ENCODE results near the gene PRKCH.

Gene PRKCH

DNA sequence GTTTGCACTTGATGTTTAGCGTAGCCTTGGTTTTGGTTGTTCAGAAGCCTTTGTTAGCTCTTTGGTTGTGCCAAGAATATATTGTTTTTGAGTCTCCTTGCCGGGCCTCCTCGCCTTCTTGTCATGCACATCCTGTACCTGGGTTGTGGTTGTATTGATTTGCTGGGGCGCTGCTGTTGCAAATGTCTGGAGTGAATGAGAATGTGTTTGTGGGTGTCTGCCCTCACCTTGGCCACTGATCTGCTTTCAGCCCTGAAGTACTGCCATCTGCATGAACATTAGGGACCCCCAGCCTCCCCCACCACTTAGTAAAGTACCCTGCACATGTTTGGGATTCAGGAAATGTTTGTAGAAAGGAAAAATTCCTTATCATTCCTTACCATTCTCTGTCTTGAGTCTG, 16.5 kb downstream of the PRKCH start:
- DNase-seq (ENCODE audit: low spot score): no peak

DNA sequence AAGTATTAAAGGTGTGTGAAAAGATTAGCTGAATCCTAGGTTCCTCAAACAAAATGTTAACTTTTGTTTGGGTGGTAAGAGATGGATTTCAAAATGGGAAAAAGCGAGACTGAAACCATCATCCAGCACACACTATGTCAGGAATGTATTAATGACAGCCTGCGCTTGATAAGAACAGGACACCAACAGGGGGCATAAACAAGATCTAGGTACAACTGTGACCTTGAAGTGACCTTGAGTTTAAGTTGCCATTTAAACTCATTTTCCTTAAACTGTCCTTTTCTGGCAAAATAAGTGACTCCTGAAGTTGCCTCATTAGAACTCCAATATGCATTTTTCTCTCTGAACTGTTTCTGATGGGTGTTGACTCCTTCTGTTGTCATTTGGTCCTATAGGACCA, 17.1 kb downstream of the PRKCH start:
- no peak for DNase-seq (ENCODE audit: low spot score)

DNA sequence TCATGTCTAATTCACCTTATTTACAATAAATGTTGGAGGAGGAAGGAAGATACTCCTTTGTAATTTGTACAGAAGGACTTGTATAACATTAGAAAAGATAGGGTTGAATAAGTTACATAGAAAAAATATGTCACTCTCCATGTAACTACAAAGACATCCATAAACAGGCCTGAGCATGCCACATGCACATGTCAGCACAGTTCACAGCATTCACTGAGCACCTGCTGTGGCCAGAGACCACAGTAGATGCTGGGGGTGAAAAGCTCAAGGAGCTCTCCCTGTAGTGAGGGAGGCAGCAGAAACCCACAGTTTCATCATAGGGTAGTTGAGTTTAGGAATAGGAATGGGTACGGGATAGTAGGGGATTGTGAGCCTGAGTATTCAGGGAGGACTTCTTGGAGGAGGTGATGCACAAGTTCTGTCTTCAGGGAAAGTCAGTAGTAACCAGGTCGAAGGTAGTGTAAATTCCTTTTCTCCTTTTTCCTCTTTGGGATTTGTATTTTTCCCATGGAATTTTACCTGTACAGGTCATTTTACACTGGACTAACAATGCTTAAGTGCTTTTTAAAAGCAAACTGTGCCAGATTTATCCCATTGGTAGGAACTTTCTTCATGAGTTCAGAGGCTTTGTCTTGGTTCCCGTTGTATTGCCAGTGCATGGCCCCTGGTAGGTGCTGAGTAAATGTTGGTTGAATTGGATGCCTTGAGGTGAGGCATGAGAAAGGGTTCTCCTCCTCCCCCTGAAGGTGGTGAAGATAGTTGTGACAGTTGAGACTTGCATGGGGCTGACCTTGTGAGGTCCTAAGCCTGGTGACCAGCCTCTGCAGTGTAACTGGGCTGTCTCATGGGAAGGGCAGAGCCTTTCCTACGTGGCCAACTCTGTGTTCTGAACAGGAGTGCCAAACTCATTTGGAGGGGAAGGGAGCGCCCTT, 20.2 kb downstream of the PRKCH start:
- no peak for DNase-seq (ENCODE audit: low spot score)

DNA sequence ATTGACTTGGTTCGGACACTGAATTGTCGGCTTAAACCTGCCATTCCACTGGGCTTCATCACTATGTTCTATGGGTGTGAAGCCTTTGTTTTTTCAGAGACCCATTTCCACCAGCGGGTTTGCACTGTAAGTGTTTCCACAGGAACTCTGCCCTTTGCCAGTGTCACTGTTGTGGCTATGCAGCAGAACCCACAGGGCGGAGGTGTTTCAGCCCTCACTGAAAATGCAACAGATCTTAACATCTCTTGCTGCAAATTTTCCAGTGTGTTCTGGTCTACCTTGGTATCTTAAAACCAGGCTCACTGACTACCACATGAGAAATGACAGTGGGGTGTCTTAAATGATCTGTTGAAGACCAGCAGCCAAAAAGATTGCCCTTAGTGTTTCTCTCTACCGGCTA, 21.1 kb downstream of the PRKCH start:
- DNase-seq (ENCODE audit: low spot score): no peak

DNA sequence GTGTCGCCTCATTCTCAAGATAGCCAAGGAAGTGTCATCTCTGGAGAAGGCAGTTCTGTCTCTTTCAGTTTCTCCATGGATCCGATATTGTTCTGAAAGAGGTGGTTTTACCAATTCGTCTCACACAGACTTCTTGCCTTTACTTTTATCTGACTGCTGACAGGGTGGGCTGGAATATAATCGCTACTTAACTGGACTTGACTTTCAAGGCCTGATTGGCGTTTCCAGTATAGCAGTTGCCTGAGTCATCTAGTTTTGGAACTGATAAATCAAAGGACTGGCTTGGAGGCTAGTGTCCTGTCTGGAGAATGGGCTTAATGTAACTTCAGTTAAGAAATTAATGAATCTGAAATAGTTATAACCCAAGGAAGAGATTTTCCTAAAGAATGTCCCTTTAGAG, 21.6 kb downstream of the PRKCH start:
- no peak for DNase-seq (ENCODE audit: low spot score)

DNA sequence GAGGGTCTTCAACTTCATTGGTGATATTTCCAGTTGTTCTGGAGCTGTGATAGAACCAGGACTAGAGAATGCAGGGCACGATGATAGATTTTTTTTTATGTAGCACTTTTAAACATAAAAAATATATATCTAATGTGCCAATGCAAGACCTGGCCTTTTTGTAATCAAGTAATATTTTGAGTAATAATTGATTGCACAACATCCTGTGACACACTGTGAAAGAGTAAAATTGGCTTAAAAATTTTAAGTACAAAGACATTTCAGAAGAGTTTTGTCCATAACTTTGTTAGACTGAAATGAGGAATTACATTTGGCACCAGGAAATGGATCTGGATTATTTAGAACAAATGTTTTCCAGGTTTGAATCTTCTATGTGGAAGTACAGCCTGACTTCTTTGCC, 22.1 kb downstream of the PRKCH start:
- DNase-seq (ENCODE audit: low spot score): no peak

DNA sequence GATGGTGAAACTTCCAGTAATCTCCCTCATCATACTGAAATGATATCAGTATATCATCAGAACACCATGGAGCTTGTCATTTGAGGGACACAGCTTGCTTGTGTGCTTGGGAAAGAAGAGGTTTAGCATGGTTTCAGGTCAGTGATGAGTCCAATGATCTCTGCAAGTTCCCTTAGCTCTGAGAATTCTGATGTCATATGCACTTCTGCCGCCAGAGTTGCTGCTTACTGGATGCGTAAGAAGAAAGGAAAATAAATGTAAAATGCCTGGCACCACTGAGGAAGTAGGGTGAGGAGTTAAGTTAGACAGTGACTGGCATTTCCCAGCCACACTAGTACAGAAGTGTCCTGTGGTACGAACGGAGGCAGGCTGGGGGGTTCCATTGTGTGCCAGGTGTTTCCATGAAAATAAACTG, 22.6 kb downstream of the PRKCH start:
- no peak for DNase-seq (ENCODE audit: low spot score)

DNA sequence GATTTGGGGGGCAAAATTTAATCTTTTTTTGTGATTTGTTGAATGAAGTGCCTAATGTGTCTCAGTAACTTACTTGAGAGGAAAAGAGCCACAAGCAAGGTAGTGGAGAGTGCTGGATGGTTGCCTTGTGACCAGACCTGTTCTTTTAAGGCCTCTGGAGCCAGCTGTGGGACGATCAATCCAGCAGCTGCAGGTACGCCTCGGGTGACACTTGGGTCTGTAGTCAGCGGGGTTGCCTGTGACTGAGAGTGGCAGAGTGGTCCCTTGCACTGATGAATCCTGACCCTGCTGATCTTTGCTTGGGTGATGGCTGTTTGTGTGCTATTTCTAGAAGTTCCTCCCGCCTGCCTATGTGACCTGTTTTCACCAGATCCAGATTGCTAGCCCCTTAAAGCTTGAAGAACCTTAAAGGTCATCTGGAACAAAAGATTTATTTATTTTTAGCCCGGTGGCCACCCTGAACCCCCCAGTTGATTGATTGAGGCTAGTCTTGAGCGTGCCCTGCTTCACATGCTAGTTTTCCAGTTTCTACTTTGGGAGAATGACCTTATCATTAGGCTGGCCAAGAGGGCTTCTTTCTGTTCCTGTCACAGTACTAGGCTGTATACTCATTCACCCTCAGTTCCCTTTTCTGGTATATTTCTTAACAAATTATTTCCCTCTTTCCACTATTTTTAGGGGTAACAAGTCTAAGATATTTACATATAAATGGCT, 23.2 kb downstream of the PRKCH start:
- DNase-seq (ENCODE audit: low spot score): no peak

DNA sequence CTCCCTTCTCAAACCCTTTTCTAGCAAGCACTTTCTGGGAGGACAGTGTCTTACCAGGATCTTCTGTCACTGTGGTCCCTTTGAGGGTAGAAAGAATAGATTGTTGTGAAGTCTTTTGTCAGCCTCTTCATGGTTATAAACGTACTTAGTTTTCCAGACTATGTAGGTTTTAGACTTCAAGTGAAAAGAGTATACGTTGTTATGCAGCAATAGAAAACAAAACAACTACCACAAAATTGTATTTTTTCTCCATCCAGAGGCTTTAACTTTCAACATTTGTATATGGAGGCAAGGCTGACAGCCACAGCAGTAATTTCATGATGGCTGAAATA, 23.7 kb downstream of the PRKCH start:
- no peak for DNase-seq (ENCODE audit: low spot score)

DNA sequence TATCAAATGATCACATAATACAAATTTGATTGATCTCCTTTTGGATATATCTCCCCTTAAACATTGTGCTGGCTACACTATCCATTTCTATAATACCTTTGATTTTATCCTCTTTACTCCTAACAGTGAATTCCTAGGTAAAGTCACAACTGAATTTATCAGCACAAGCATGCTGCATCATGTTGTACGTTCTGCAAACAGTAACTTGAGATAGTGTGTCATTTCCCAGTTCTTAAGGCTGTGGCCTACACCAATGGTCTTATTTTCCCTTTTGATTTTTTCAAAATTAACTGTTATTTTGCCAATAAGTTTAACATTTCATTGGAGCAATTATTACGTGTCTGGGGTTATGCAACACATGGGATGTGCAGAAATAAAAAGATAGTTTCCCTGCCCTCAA, 24.8 kb downstream of the PRKCH start:
- no peak for DNase-seq (ENCODE audit: low spot score)

DNA sequence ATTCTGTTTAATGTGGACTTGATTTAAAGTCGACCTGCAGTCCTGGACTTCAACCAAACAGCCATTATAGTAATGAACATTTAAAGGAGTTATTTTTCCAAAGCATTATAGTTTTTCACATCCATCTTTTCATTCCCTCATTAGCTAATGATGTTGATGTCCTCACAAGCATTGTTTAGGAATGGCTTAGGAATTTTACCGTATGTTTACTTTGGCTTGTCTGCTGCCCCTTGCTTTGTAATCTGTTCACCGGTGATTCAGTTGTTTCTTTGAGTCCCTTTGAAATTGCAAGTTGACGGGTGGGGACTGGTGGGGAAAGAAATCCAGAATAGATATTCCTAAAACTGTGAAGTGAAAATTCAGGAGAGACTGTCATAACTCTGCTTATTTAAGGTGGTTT, 25.4 kb downstream of the PRKCH start:
- DNase-seq (ENCODE audit: low spot score): no peak

DNA sequence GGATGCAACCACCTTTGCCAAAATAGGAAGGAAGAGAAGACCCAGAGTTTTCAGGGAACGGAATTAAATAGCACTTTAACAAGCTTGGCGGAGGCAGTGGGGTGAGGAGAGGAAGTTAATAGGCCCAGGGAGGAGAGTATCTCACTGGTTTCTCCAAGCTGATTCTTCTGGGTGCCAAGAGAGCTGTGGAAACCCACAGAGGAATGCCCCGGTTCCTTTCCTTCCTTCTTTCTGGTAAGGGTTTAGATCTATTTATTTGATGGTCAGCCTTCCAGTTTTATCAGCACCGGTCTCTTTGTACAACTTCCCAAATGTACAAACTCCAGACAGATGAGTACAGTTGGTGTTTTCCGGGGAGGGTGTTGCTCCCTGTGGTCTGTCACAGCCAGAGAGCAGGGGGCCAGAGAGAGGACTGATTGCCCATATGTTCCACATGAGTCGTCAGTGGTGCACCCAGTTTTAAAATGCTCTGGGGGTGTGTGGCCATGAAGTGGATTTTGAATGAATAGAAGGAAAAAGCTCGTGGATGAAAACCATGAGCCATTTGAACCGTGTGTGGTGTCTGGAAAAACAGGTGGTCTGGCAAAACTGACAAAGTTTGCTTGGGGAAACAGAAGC, 26.6 kb downstream of the PRKCH start:
- no peak for DNase-seq (ENCODE audit: low spot score)

DNA sequence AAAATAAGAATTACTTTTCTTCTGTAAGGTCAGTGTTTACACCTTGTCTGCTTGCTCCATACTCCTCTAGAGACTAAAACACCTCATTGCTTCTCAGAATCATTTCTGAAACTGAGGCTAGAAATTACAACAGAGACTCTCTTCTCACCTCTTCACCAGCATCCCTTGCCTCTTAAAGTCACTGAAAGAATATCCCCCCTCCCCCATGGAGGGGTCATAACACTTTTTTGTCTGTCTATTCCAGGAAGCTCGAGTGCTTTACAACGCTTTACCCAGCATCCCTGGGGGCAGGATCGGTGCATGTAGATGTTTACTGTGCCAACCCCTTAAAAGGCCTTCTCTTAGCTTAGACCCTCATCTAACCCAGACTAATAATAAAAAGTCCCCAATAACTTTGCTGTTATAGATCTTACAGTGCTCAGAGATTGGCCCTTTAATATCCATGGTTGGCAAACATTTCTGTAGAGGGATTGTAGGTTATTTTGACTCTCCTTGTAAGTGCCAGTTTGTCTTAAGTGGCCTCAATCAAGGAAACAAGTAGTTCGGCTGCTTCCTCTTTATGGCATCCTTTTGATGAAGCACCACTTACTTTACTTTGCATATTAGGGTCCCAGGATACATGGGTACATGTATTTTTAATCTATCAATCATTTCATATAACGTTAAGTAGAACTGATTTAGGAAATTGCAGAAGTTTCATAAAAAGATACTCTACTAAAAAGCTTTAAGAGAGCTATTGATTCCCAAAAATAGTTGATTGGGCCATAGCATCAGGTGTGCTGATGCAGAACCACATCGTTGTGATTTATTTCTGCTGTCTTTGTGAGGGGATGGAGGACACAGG, 29.3 kb downstream of the PRKCH start:
- no peak for DNase-seq (ENCODE audit: low spot score)

DNA sequence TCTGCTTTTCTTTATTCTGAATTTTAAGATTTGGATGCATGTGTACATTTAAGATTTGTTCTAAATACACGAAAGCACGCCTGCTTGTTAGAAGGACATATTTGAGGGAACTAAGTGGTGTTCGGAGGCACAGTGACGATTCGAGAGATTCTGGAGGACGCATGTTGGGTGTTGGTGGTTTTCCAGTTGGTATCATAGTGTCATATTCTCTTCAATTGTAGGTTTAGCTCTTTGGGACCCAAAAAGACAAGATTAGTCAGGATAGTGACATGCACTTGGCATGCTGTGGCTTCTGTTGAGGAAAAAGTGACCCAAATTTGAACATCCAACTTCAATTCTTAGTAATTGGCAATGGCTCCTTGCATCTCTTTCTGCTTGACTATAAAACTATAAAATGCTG, 30.1 kb downstream of the PRKCH start:
- DNase-seq (ENCODE audit: low spot score): no peak

DNA sequence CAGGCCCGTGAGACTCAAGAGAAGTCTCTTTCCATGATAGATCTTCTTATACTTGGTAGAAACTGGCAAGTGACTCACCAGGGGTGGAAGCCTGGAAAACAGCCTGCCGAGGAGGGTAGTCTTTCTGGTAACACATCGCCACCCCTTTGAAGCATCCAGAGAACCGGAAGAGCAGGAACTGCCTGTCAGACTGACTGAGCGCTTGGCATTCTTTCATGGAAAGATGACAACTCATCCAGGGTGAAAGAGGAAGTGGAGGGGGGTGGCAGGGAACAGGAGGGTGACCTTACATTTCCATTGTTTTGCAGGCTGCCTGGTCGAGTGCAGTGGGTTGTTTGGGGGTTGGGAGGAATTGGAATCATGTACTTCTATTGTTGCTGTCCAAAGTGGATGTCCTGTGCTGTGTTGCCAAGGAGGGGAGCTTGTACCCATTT, 34.5 kb downstream of the PRKCH start:
- peak; percentile 14 for DNase-seq (ENCODE audit: low spot score)

DNA sequence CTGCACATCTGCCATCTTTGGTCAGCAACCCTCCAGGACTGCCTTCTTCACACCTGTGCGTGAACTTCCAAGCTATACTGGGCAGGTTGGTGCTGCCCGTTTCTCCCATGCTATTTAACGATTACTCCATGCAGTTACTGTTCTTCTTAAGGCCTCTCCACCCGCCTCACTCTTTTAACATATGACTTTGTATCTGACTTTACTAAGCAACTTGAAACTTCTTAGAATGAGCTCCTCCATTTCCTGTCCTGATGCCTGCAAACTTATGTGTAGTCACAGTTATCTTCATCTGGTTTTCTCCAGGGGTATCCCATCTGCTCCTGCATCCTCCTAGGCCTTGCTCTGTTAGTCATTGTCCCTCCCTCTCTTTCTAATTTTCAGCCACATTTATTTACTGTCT, 35.7 kb downstream of the PRKCH start:
- no peak for DNase-seq (ENCODE audit: low spot score)

DNA sequence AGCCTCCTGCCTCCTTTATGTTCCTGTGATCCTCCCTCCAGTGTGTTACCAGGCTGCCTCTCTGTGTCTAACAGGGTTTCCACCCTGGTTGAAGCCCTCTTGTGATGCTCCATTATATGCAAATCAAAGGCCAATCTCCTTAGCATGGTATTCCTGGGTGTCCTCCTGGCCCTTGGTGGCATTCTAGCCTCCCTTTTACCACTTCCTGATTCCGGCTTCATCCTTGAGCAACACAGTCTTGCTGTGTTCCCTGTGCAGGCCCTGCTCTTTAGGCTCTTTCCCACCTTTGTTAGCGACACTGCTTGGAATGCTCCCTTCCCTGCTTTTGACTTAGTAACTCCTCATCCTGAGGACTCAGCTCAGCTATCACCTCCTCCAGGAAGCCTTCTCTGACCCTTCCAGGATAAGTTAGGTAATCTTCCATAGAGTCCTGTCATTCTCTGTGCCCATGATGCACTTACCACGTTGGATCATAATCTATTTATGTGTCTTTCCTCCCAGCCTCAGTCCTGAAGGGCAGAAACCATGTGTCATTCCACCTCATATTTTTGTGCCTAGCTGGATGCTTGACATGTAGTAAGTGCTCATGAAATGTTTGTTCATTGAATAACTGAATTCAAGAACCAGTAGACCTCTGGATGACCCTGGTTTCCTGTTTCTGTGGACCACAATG, 37.3 kb downstream of the PRKCH start:
- DNase-seq (ENCODE audit: low spot score): no peak

DNA sequence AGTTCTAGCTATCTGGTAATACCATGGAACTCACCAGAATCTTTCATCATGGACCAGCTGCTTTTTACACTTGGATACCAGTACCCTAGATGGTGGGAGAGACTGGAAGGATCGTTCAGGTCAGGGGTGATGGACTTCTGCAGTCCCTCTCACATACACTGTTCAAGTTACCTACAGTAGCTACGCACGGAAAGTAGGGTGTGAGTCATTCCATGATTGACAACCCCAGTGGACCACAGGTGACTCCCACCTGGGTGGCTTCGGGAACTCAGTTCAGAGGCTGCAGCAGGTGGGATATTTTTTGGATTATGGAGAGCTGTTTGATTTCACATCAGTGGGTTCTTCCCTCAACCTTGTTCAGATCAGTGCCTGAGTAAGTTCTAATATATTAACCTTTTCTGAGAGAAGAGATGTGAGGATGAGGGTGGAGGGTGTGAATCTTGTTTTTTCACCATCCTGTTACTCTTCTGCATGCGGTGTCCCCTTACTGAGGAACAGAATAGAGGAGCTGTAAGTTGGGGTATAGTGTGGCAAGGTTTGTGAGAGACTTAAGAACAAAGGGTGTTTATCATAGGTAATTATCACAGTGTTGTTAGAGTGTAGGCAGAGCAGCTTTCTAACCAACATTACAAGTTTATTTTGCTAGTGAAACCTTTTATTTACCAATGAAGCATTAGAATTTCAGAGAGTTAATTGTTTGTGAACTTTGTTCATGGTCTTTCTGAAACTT, 39.6 kb downstream of the PRKCH start:
- no peak for DNase-seq (ENCODE audit: low spot score)

DNA sequence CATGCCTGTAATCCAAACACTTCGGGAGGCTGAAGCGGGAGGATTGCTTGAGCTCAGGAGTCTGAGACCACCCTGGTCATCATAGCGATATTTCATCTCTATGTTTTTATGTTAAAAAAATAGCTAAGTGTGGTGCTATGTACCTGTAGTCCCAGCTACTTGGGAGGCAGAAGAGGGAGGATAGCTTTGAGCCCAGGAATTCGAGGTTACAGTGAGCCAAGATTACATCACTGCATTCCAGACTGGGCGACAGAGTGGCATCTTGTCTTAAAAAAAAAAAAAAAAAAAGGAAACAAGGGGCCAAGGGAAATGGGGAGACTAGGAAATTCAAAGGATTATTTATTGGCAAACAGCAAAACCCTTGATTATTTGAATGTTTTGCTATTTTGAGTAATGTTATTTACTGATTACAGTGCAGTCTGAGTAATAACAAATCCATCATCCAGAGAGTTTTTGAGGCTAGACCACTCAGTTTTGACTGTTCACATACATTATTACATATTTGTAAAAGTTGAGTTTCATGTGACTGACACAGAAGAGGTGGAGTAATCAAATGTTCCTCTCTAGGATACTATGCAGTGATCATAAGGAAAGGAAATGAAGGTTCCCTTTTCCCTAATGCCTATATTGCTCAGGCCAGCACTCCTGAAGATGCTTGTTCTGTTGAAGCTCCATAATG, 40.8 kb downstream of the PRKCH start:
- DNase-seq (ENCODE audit: low spot score): no peak

DNA sequence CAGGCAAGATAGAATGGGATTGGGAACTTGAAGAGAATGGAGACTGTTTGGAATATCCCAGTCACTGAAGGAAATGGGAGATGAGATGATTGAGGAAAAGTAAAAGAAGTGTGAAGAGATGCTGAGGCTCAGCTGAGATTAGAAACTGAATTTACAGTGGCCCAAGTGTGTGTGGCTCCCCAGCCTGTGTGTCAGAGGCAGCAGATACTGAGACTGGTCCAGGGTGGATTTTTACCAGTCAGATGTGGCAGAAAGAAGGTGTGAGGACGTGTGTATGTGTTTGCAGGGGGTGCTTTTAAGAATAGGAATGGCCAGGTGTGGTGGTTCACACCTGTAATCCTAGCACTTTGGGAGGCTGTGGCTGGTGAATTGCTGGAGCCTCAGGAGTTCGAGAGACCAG, 42.9 kb downstream of the PRKCH start:
- DNase-seq (ENCODE audit: low spot score): no peak
